Occipital lobe (tissue), 2 donors: ENCODE results near the gene DNAJC22. TPM values are rescaled to one million over a fixed set of nuclear protein-coding genes. Genes with fewer than 3 reads are reported as not detected.
A peak's percentile ranks its signal among the peaks of the same experiment; 100 is the strongest.
"Not testable (repeated sequence)": the region's sequence is repeated elsewhere in the genome, so short reads cannot be mapped to it uniquely, and the experiment has no call there.

ENCODE experiments used
- DNase-seq: peaks from one replicate; lab custom pipeline; 2025; lab: John Stamatoyannopoulos, UW
- total RNA-seq: library from RNA; depleted of rRNA; stranded (reverse); fragments of >200 nt; gene quantifications from one replicate; pipeline ENCODE4 v1.2.3, GENCODE V29; 2014

The DNAJC22 gene
- total RNA-seq, 1 donor from 2014 or later: 0.78 TPM

- peak; percentile 17 for DNase-seq
These were observed 15.1 kb upstream of the DNAJC22 start for GRCh38 chr12:49331380-49332222.

DNA sequence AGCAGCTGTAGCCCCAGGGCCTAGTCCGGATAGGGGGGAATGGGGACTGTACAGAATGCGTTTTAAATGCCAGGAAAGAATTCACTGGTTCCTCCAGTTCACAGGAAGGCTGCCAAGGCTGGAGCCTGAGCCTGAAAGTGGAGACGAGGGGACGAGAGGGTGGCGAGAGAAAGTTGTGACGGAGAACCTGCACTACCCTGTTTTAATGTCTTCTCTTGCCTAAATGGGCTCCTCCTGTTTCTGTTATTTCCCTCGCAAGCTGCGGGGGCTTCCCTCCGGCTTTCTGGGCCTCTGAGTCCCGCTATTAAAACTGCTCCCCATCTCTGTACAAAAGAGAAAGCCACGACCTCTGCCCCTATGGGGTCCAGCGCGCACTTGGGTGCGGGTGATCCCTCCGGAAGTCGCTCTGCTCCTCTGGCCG, 14.2 kb upstream of the DNAJC22 start:
- DNase-seq: no peak

DNA sequence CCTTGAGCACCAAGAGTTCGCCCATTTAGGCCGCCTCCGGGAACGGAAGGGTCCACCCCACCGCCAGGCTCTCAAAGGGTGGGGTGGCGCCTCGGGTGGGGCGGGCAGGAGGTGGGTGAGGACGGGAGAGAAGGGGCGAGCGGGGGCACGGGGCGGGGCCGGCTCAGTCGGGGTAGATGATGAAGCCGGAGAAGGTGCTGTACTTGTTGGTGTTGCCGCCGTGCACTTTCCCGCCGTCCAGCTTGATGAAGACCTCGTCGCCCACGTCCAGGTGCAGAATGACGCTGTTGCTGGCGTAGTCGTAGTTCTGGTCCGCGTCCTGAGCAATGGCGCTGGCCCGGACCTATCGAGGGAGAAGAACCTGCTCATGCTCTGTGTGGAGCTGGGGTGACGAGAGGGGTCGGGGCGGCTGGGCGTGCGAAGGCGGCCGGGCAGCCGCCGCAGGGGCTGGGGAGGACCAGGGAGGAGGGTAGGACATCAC, 13.8 kb upstream of the DNAJC22 start:
- no peak for DNase-seq

- DNase-seq: not testable (repeated sequence)
These were observed 12.9 kb upstream of the DNAJC22 start for GRCh38 chr12:49333778-49334177.

- no peak for DNase-seq
These were observed 12.5 kb upstream of the DNAJC22 start for GRCh38 chr12:49334226-49334625.

- no peak for DNase-seq
These were observed 12.0 kb upstream of the DNAJC22 start for GRCh38 chr12:49334681-49335080.

DNA sequence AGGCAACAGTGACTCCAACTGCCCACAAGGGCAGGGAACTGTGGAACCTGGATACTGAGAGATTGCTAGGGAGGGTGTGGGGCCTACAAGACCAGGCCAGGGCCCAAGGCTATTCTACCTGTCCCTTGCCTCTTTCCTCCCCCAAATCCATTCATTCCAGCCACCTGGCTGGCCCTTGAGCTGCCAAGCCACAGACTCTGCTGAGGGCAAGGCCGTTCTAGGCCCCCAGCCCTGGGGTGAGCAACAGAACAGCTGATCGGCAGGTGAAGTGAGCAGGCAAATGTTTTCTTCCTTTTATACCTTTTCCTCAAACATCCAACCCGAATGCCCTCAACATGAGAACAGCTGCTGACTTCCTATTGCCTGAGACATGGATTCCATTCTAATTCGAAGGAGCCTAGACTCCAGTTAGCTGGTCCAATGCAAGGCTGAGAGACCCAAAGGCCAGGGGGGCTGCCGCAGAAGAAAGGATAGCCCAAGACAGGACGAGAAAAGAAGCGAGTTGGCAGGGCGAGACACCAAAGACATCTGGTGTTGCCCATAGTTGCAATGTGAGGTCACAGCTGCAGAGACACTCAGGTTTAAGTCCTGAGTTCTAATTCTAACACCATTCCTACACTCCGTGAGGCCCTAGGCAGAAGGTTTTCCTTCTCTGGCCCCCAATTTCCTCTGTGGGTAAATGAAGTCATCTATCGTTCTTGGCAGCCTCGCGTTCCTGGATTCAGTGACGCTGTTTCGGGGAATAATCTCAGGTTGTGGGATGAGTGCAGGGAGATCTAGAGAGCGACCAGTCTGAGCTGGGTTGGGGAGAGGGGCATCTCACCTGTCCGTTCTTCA, 11.4 kb upstream of the DNAJC22 start:
- no peak for DNase-seq

GRCh38 chr12:49335955-49336644, 10.6 kb upstream of the DNAJC22 start:
- DNase-seq: no peak

DNA sequence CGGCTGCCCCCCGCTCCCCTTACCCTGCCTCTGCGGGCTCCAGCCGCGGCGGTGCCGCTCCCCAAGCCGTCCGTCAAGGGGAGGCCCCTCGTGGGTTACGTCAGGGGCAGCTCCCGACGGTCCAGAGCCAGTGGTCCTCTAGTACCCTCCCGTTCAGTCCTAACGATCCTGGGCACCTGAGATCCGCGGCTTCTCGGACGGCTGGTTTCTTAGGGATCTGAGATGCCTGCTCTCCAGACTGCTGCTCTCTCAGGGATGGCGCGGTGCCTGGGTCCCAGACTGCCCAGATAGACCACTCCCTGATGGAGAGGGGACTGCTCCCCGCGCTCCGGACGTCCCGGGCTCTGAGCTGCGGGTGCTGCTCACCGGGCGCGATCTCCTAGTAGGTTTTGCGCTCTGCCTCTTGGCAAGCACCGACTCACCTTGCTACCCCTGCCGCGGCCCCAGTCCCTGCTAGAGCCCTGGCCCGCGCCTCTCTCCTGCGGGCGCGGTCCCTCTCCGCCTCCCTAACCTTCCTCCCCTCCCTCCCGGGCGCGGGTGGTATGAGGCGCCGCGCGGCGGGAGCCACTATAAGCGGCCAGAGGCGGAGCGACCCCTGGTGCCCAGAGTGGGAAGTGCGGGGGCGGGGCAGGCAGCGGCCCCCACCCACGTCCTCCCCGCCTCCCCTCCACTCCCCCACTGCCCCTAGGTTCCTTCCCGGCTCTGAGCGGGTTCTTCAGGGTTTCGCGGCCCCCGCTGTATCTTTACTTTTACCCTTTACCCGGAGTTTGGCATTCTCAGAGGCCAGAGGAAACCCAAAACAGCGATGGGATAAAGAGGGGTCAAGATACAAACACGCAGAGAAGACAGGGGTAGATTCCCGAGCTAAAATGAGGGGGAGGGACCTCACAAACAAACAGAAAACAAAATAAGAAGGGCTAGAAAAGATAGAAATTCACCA, 9.8 kb upstream of the DNAJC22 start, which contains the start of gene C1QL4:
C1QL4 (minus strand) TSS at position 544 of the 940 bp plus-strand sequence. CDS start 711 bp downstream, outside the sequence.
- DNase-seq: peak; percentile 31

DNA sequence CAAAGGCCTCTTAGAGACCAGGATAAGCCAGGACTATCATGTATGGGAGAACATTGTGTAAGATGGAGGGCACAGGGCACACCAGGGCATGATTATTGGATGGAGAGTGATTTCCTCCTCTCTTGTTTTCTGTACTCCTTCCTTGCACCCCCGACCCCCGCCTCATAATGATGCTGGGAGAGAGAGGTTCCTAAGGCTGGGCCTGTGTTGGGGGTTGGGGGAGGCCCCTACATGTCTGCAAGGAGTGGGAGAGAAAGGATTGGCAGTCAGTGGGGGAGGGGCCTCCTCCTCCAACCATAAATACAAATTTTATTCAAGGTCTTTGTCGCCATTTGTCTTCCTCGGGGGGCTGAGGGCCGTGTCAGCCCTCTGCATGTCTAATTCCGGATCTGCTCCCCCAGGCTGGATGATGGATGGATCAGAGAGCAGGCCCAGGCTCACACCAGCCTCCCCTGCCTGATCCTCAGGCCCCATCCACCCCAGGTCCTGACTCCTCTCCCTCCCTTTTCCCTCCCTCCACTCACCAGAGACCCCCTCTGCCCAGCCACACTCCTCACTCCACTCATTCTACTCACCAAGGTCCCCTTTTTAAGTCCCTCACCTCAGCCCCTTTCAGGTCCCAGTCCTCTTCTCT, 7.7 kb upstream of the DNAJC22 start:
- DNase-seq: no peak

GRCh38 chr12:49339464-49339861, 7.2 kb upstream of the DNAJC22 start:
- no peak for DNase-seq

DNA sequence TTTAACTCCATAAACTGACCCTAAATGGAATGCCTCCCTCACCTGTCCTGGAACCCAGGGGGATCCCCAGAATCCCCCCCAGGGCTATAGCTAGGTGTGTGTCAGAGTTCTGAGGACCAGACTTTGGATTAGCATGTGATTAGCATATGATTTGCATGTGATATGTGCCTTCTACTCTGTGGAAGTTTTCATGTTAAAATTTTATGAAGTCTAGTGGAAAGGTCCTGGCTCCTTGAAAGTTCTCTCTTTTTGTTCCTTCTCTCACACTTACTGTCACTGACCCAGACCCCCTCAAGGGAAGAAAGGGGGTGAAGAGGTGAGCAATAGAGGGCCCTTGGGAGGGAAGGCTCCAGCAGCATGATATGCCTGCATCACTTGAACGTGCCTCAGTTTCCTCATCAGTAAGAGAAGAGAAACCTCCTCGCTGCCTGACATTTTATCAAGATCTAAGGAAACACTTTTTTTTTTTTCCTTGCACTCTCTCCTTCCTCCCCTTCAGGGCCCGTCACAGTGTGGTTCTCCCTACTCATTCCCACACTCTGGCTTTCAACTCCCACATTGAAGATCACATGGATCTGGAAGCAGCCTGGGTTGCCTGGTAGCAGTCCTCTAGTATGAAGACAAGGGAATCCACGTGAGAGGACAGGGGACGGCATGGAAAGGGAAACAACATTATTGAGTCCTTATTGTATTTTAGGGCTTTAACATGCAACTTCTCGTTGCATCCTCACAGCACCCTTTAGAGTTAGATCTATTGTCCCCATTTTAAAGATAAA, 6.4 kb upstream of the DNAJC22 start:
- DNase-seq: no peak

- DNase-seq: no peak
These were observed 5.5 kb upstream of the DNAJC22 start for GRCh38 chr12:49340971-49341776.

DNA sequence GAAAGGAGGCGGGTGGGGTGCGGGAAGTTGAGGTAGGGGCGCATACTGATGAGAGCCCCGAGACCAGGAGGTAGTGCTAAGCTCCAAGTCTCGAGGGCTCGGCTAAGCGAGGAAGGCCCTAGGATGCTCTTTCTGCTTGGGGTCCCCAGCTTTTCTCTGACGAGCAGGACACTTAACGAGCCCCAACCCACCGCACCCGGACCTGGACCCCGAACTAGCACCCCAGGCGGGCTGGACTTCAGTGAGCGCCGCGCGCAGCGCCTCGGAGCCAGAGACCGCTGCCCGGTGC, 5.0 kb upstream of the DNAJC22 start:
- no peak for DNase-seq

GRCh38 chr12:49342066-49342913, 4.4 kb upstream of the DNAJC22 start:
- DNase-seq: peak; percentile 39

- no peak for DNase-seq
These were observed 3.6 kb upstream of the DNAJC22 start for GRCh38 chr12:49342914-49343731.
